CD8-positive, alpha-beta memory T cell (primary cell): Measurements from ENCODE around the gene GTSE1. TPM values are rescaled to one million over a fixed set of nuclear protein-coding genes. Genes with fewer than 3 reads are reported as not detected.

Source experiments
- CTCF ChIA-PET: fragments of 350-600 bp; sonication (Branson Sonifier 250); formaldehyde crosslinking; loops from one replicate; lab custom pipeline; 2021; ENCODE audit warnings: antibody characterized with exemption; lab: Charles Lee
- POLR2A ChIA-PET: fragments of 350-600 bp; sonication (Branson Sonifier 250); formaldehyde crosslinking; loops from one replicate; lab custom pipeline; 2021; ENCODE audit warnings: antibody characterized with exemption; lab: Charles Lee
- DNase-seq, 5 donors: peaks; one replicate each; pipeline versions ENCODE4 v3.0.0 to v3.0.0-alpha.2; 2020 to 2022; ENCODE audit warnings: mixed read lengths in 1 of 5
- H3K27ac ChIP-seq: one replicate; pipeline ENCODE4 v1.7.0; 2013; ENCODE audit warnings: low read depth, mild to moderate bottlenecking, low read length, moderate library complexity
- H3K27me3 ChIP-seq: 2 replicates; pipeline ENCODE4 v1.7.0; 2013; ENCODE audit warnings: low read length, mild to moderate bottlenecking; ENCODE audit not compliant: insufficient read depth, poor library complexity, severe bottlenecking
- H3K36me3 ChIP-seq: 2 replicates; pipeline ENCODE4 v1.7.0; 2013; ENCODE audit warnings: mild to moderate bottlenecking, low read length, moderate library complexity; ENCODE audit not compliant: insufficient read depth
- H3K4me1 ChIP-seq: 2 replicates; pipeline ENCODE4 v1.7.0; 2013; ENCODE audit warnings: mild to moderate bottlenecking, low read length, moderate library complexity; ENCODE audit not compliant: insufficient read depth
- H3K4me3 ChIP-seq: 2 replicates; pipeline ENCODE4 v1.7.0; 2013; ENCODE audit warnings: mild to moderate bottlenecking, low read length
- H3K9me3 ChIP-seq: 2 replicates; pipeline ENCODE4 v1.7.0; 2013; ENCODE audit warnings: mild to moderate bottlenecking, low read length
- H3K27ac Mint-ChIP-seq, 8 donors: one replicate each; pipeline ENCODE4 v1.8.0; 2020 to 2021; ENCODE audit warnings: mixed read lengths in 8 of 8, mild to moderate bottlenecking in 6 of 8, inconsistent platforms in 3 of 8, moderate library complexity in 3 of 8
- H3K27me3 Mint-ChIP-seq, 2 donors: one replicate each; pipeline ENCODE4 v1.8.0; 2020 to 2021; ENCODE audit warnings: mixed read lengths in 2 of 2, mild to moderate bottlenecking in 1 of 2, moderate library complexity in 1 of 2
- H3K36me3 Mint-ChIP-seq, 3 donors: one replicate each; pipeline ENCODE4 v1.8.0; 2020 to 2021; ENCODE audit warnings: mixed read lengths in 3 of 3, inconsistent platforms in 1 of 3, mild to moderate bottlenecking in 1 of 3
- H3K4me1 Mint-ChIP-seq, 3 donors: one replicate each; pipeline ENCODE4 v1.8.0; 2020 to 2021; ENCODE audit warnings: mixed read lengths in 3 of 3, inconsistent platforms in 1 of 3, mild to moderate bottlenecking in 1 of 3
- H3K4me3 Mint-ChIP-seq, 7 donors: one replicate each; pipeline ENCODE4 v1.8.0; 2020 to 2021; ENCODE audit warnings: mixed read lengths in 7 of 7, mild to moderate bottlenecking in 6 of 7, moderate library complexity in 4 of 7, inconsistent platforms in 2 of 7
- H3K9me3 Mint-ChIP-seq, 5 donors: one replicate each; pipeline ENCODE4 v1.8.0; 2020 to 2022; ENCODE audit warnings: mixed read lengths in 5 of 5, mild to moderate bottlenecking in 3 of 5, moderate library complexity in 2 of 5, inconsistent platforms in 1 of 5
- polyA plus RNA-seq: library from polyadenylated mRNA; unstranded; fragments of 300-500 nt; fragmentation: Illumina TruSeq; gene quantifications from one replicate; pipeline ENCODE4 v1.2.3, GENCODE V29; 2021
- total RNA-seq, 2 experiments: library from RNA; stranded (reverse); gene quantifications; one replicate each; pipeline ENCODE4 v1.2.3, GENCODE V29; 2021

The GTSE1 gene
- total and polyA plus RNA-seq, 3 experiments from 2014 or later: 0.10 to 30.9 (median 27.4) TPM

- Histone ChIP-seq H3K4me1 (no peaks in the 10 kb centered on the region), H3K27me3 (no peaks in the 10 kb centered on the region), H3K9me3 (no peaks in the 10 kb centered on the region), H3K27ac (no peak overlapping the region), H3K36me3 (peaks cover 66% of the 10 kb centered on the region), H3K4me3 (no peak overlapping the region)
- peaks cover 0 to 2% (median 1%) of the 10 kb centered on the region in 3 donors for H3K4me1 Mint-ChIP-seq
- H3K4me3 Mint-ChIP-seq: no peak overlapping the region
- POLR2A ChIA-PET: interaction anchor here (0.7 kb wide), 1 partner anchor 847 kb away, joined by 5 read pairs; the partner anchor contains the start of gene FBLN1
- CTCF ChIA-PET: no interaction called here
- no peaks in the 10 kb centered on the region for H3K9me3 Mint-ChIP-seq
- H3K27me3 Mint-ChIP-seq: no peaks in the 10 kb centered on the region
- peak in 1 of 5 donors; percentile 4 for DNase-seq
- H3K27ac Mint-ChIP-seq: no peak overlapping the region
- peaks cover 3 to 96% (median 17%) of the 10 kb centered on the region in 3 donors for H3K36me3 Mint-ChIP-seq
Measured at GRCh38 chr22:46349681-46350080, 53.0 kb downstream of the GTSE1 start.

GRCh38 chr22:46350121-46350520 is 53.5 kb downstream of the GTSE1 start:
- no peak overlapping the region for H3K4me3 Mint-ChIP-seq
- Histone ChIP-seq H3K4me1 (no peaks in the 10 kb centered on the region), H3K27me3 (no peaks in the 10 kb centered on the region), H3K27ac (no peak overlapping the region), H3K36me3 (peaks cover 66% of the 10 kb centered on the region), H3K9me3 (no peaks in the 10 kb centered on the region), H3K4me3 (no peak overlapping the region)
- no peak overlapping the region for H3K27ac Mint-ChIP-seq
- peak in 1 of 5 donors; percentile 6 for DNase-seq
- H3K27me3 Mint-ChIP-seq: no peaks in the 10 kb centered on the region
- H3K36me3 Mint-ChIP-seq: peaks cover 3 to 93% (median 17%) of the 10 kb centered on the region in 3 donors
- ChIA-PET POLR2A (interaction anchor here (0.7 kb wide), 1 partner anchor 847 kb away, joined by 5 read pairs; the partner anchor contains the start of gene FBLN1), CTCF (no interaction called here)
- no peaks in the 10 kb centered on the region for H3K9me3 Mint-ChIP-seq
- peaks cover 0 to 2% (median 0%) of the 10 kb centered on the region in 3 donors for H3K4me1 Mint-ChIP-seq

- no peak overlapping the region for H3K4me3 Mint-ChIP-seq
- H3K4me1 Mint-ChIP-seq: peaks cover 0 to 3% (median 0%) of the 10 kb centered on the region in 3 donors
- no peaks in the 10 kb centered on the region for H3K9me3 Mint-ChIP-seq
- no peaks in the 10 kb centered on the region for H3K4me1 ChIP-seq
- H3K36me3 ChIP-seq: peaks cover 64% of the 10 kb centered on the region
- no peak for DNase-seq
- POLR2A ChIA-PET: no interaction called here
- no peaks in the 10 kb centered on the region for H3K27me3 ChIP-seq
- peak overlapping the region in 1 of 8 donors; percentile 12 for H3K27ac Mint-ChIP-seq
- peaks cover 3 to 94% (median 19%) of the 10 kb centered on the region in 3 donors for H3K36me3 Mint-ChIP-seq
- H3K4me3 ChIP-seq: no peak overlapping the region
- no peaks in the 10 kb centered on the region for H3K27me3 Mint-ChIP-seq
- H3K27ac ChIP-seq: no peak overlapping the region
- no peaks in the 10 kb centered on the region for H3K9me3 ChIP-seq
- CTCF ChIA-PET: no interaction called here
Measured at GRCh38 chr22:46350646-46351045, 54.0 kb downstream of the GTSE1 start.

- H3K36me3 Mint-ChIP-seq: peaks cover 3 to 93% (median 15%) of the 10 kb centered on the region in 3 donors
- Histone ChIP-seq H3K36me3 (peaks cover 58% of the 10 kb centered on the region), H3K4me1 (no peaks in the 10 kb centered on the region), H3K9me3 (no peaks in the 10 kb centered on the region), H3K27me3 (no peaks in the 10 kb centered on the region), H3K4me3 (no peak overlapping the region), H3K27ac (no peak overlapping the region)
- H3K9me3 Mint-ChIP-seq: no peaks in the 10 kb centered on the region
- no peak overlapping the region for H3K4me3 Mint-ChIP-seq
- ChIA-PET CTCF (no interaction called here), POLR2A (no interaction called here)
- H3K27me3 Mint-ChIP-seq: no peaks in the 10 kb centered on the region
- H3K27ac Mint-ChIP-seq: no peak overlapping the region
- H3K4me1 Mint-ChIP-seq: peaks cover 0 to 1% (median 0%) of the 10 kb centered on the region in 3 donors
- DNase-seq: no peak
Measured at GRCh38 chr22:46351131-46351735, 54.6 kb downstream of the GTSE1 start.

GRCh38 chr22:46351767-46352166 is 55.1 kb downstream of the GTSE1 start:
- no peak overlapping the region for H3K27ac ChIP-seq
- H3K4me1 ChIP-seq: no peaks in the 10 kb centered on the region
- H3K36me3 ChIP-seq: peaks cover 53% of the 10 kb centered on the region
- POLR2A ChIA-PET: no interaction called here
- DNase-seq: no peak
- Mint-ChIP-seq H3K27me3 (no peaks in the 10 kb centered on the region), H3K4me3 (no peak overlapping the region), H3K36me3 (peaks cover 3 to 92% (median 15%) of the 10 kb centered on the region in 3 donors), H3K9me3 (no peaks in the 10 kb centered on the region), H3K27ac (no peak overlapping the region), H3K4me1 (peaks cover 0 to 1% (median 0%) of the 10 kb centered on the region in 3 donors)
- CTCF ChIA-PET: no interaction called here
- no peaks in the 10 kb centered on the region for H3K27me3 ChIP-seq
- H3K4me3 ChIP-seq: no peak overlapping the region
- H3K9me3 ChIP-seq: no peaks in the 10 kb centered on the region

GRCh38 chr22:46352276-46352675 is 55.6 kb downstream of the GTSE1 start:
- H3K4me1 Mint-ChIP-seq: peaks cover 0 to 1% (median 0%) of the 10 kb centered on the region in 3 donors
- H3K27me3 ChIP-seq: no peaks in the 10 kb centered on the region
- H3K36me3 ChIP-seq: peaks cover 50% of the 10 kb centered on the region
- H3K36me3 Mint-ChIP-seq: peaks cover 3 to 91% (median 15%) of the 10 kb centered on the region in 3 donors
- H3K27ac Mint-ChIP-seq: peak overlapping the region in 1 of 8 donors; percentile 48
- no peak for DNase-seq
- ChIA-PET CTCF (interaction anchor here (2.1 to 2.4 kb wide), 2 partner anchors 15 to 190 kb away, joined by 5 to 6 read pairs; no protein-coding TSS in a partner anchor), POLR2A (no interaction called here)
- no peaks in the 10 kb centered on the region for H3K9me3 Mint-ChIP-seq
- H3K4me3 Mint-ChIP-seq: no peak overlapping the region
- no peak overlapping the region for H3K4me3 ChIP-seq
- no peak overlapping the region for H3K27ac ChIP-seq
- no peaks in the 10 kb centered on the region for H3K27me3 Mint-ChIP-seq
- no peaks in the 10 kb centered on the region for H3K9me3 ChIP-seq
- no peaks in the 10 kb centered on the region for H3K4me1 ChIP-seq

- Histone ChIP-seq H3K4me3 (no peak overlapping the region), H3K27ac (no peak overlapping the region), H3K9me3 (no peaks in the 10 kb centered on the region), H3K27me3 (no peaks in the 10 kb centered on the region), H3K36me3 (peaks cover 46% of the 10 kb centered on the region), H3K4me1 (no peaks in the 10 kb centered on the region)
- no peak for DNase-seq
- CTCF ChIA-PET: interaction anchor here (2.1 to 2.4 kb wide), 2 partner anchors 15 to 189 kb away, joined by 5 to 6 read pairs; no protein-coding TSS in a partner anchor
- H3K4me3 Mint-ChIP-seq: no peak overlapping the region
- peaks cover 0 to 1% (median 0%) of the 10 kb centered on the region in 3 donors for H3K4me1 Mint-ChIP-seq
- peak overlapping the region in 1 of 8 donors; percentile 48 for H3K27ac Mint-ChIP-seq
- peaks cover 3 to 89% (median 14%) of the 10 kb centered on the region in 3 donors for H3K36me3 Mint-ChIP-seq
- H3K9me3 Mint-ChIP-seq: no peaks in the 10 kb centered on the region
- POLR2A ChIA-PET: no interaction called here
- no peaks in the 10 kb centered on the region for H3K27me3 Mint-ChIP-seq
Measured at GRCh38 chr22:46352691-46353386, 56.2 kb downstream of the GTSE1 start.
